Measurements from ENCODE around the gene PCSK9. TPM values are rescaled to one million over a fixed set of nuclear protein-coding genes. Genes with fewer than 3 reads are reported as not detected.

Gene PCSK9
- total and polyA plus RNA-seq, 2 of the 4 experiments (the other 2 are of a cell fraction): under 0.01 to 0.17 TPM

GRCh38 chr1:55078470-55078869 lies 39.1 kb downstream of the PCSK9 start:
- Histone ChIP-seq H4K20me1 (ENCODE audit: insufficient read depth, low read length) (peaks cover 6% of the 10 kb centered on the region; the same call in 1 of the 2 replicates), H2AK9ac (replicated peaks; ENCODE audit: low read depth, low read length, poor library complexity) (no peak overlapping the region), H4K91ac (ENCODE audit: insufficient read depth, low read depth, low read length) (no peak overlapping the region), H3K18ac (ENCODE audit: low read depth, low read length) (no peak overlapping the region), H2BK120ac (ENCODE audit: low read depth, low read length) (no peak overlapping the region), H2BK20ac (ENCODE audit: low read depth, low read length) (no peak overlapping the region), H3K27me3 (ENCODE audit: control insufficient read depth, insufficient read depth, low read length) (no peaks in the 10 kb centered on the region), H2AFZ (replicated peaks; ENCODE audit: low read length, poor library complexity) (no peak overlapping the region), H2AK5ac (ENCODE audit: low read depth, low read length) (no peak overlapping the region), H3K4me3 (ENCODE audit: insufficient read depth, low read depth, low read length) (no peak overlapping the region), H4K8ac (ENCODE audit: low read depth in 2 of 2, low read length in 2 of 2) (no peak overlapping the region), H3K27ac (ENCODE audit: insufficient read depth, low read length) (no peak overlapping the region), H3K36me3 (ENCODE audit: control insufficient read depth, insufficient read depth, low read length) (peaks cover 34% of the 10 kb centered on the region), H3K79me1 (ENCODE audit: low read depth in 1 of 2, low read length in 2 of 2) (peaks cover 7 to 18% of the 10 kb centered on the region in 2 experiments; a peak in 3 of 4 replicates), H3K4ac (ENCODE audit: low read depth, low read length) (no peak overlapping the region), H2BK5ac (ENCODE audit: low read depth, low read length, poor library complexity, severe bottlenecking) (no peak overlapping the region), H2BK15ac (ENCODE audit: low read depth, low read length) (no peak overlapping the region), H3K4me1 (ENCODE audit: control insufficient read depth, insufficient read depth, low read length) (peaks cover 4% of the 10 kb centered on the region), H3K4me2 (ENCODE audit: low read depth, low read length) (no peak overlapping the region), H3K14ac (replicated peaks; ENCODE audit: low read depth, low read length) (no peak overlapping the region), H3K23ac (ENCODE audit: low read depth, low read length) (no peak overlapping the region), H4K5ac (ENCODE audit: low read depth, low read length) (no peak overlapping the region), H3K9me1 (ENCODE audit: insufficient read depth, low read length) (peaks cover 4% of the 10 kb centered on the region; the same call in 1 of the 2 replicates), H3K56ac (ENCODE audit: extremely low read depth, insufficient read depth, low read length) (no peak overlapping the region), H3K9ac (ENCODE audit: low read depth, low read length) (no peak overlapping the region), H3K9me3 (ENCODE audit: control insufficient read depth, insufficient read depth, low read length) (no peaks in the 10 kb centered on the region)
- BruUV-seq (replicated peaks): no TSS peak
- no CpG with 5 or more reads among the region's 3 CpGs for WGBS, 2 experiments (ENCODE audit: extremely low coverage in 2 of 2, insufficient read length in 1 of 2)
- ChIA-PET POLR2A (ENCODE audit: unreplicated experiment) (no interaction called here), CTCF (no interaction called here)
- TF ChIP-seq CEBPB (IDR thresholded peaks at IDR 0.05; ENCODE audit: low read depth, low read length): no peak
- no peak for TF ChIP-seq RAD21 (IDR thresholded peaks at IDR 0.05; ENCODE audit: low read length)
- TF ChIP-seq BHLHE40 (IDR thresholded peaks at IDR 0.05; ENCODE audit: low read depth, low read length): no peak
- no peak for TF ChIP-seq SMC3 (IDR thresholded peaks at IDR 0.05; ENCODE audit: low read depth, low read length)
- no peak for TF ChIP-seq RFX5 (IDR thresholded peaks at IDR 0.05; ENCODE audit: low read depth, low read length)
- TF ChIP-seq POLR2A (IDR thresholded peaks at IDR 0.05; ENCODE audit: low read depth, low read length): no peak
- no peak for TF ChIP-seq USF2 (IDR thresholded peaks at IDR 0.05; ENCODE audit: low read depth, low read length)
- no peak for TF ChIP-seq MXI1 (IDR thresholded peaks at IDR 0.05; ENCODE audit: borderline replicate concordance, low read depth, low read length)
- no peak for TF ChIP-seq NFE2L2 (IDR thresholded peaks at IDR 0.05; ENCODE audit: low read depth, low read length)
- no peak for TF ChIP-seq FOS (IDR thresholded peaks at IDR 0.05; ENCODE audit: low read depth, low read length)
- no peak for TF ChIP-seq CHD1 (IDR thresholded peaks at IDR 0.05; ENCODE audit: low read depth, low read length)
- TF ChIP-seq ELK1 (IDR thresholded peaks at IDR 0.05; ENCODE audit: borderline replicate concordance, low read depth, low read length): no peak
- TF ChIP-seq MAZ (IDR thresholded peaks at IDR 0.05; ENCODE audit: borderline replicate concordance, low read depth, low read length): no peak
- no peak for TF ChIP-seq RCOR1 (IDR thresholded peaks at IDR 0.05; ENCODE audit: insufficient replicate concordance, low read length)
- in situ Hi-C loops (cut with MboI; ENCODE audit: low sequenced_read_pairs): no loop called here
- no peak for ATAC-seq (ENCODE audit: low read depth)
- no peak for DNase-seq
- intact Hi-C loops (cut with micrococcal nuclease): no loop called here
- dilution Hi-C loops (cut with HindIII; ENCODE audit: low sequenced_read_pairs, unreplicated experiment): no loop called here

Measured in IMR-90 (cell line).